Adrenal gland (tissue), 5 donors: ENCODE data around the gene PSMD2.

ENCODE experiments used
- POLR2A ChIP-seq, 2 donors: fragments of 450-650 bp; IDR thresholded peaks; one replicate each; pipeline ENCODE4 v1.6.1; 2017; ENCODE audit warnings: antibody characterized with exemption in 2 of 2, mild to moderate bottlenecking in 2 of 2, moderate library complexity in 1 of 2
- TF ChIP-seq, protein P1 (sequence below), 6 experiments: fragments of 450-650 bp in 4 of 6; fragments of 200-600 bp in 2 of 6; sonication (generic) in 1 of 6; IDR thresholded peaks; 1 replicate in 5 of 6; 2 replicates in 1 of 6; pipeline versions ENCODE4 v1.5.1 to v1.8.0; 2016 to 2021; ENCODE audit warnings: antibody characterized with exemption in 6 of 6, mild to moderate bottlenecking in 2 of 6, moderate library complexity in 1 of 6
- donor health status: DM: no; HTN: no; CAD: no.

DNA sequence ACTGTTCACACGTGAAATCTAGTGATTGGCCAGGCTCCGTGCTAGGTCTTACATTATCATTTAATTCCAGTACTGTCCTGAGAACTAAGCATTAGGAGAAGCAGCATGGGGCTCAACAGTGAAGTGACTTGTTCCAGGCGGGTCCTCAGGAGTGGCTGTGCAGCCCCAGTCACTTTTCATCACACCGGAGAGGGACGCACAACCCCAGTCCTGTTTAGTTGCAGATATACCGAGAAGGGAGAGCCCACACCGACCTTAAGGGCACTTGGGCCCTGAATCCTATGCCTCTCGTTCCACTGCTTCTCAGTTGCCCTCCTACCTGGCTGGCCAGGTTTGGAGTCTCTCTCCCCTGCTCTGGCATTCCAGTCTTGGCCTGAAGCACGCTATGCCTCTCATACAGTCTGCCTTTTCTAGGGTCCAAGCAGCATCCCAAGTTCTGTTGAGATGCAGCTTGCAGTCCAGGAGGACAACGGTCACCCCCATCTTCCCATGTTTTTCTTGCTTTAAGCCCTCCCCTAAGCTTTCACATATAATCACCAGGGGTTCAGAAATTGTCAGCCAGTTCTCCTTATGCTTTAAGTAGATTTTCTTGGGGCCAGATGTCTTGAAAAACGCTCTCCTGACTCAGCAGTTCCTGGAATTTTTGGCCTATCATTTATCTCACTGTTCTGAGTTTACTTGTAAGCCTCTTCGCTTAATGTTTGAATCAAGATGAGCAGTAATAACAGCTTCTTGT is 48.4 kb downstream of the PSMD2 start:
- TF ChIP-seq, protein P1, sequence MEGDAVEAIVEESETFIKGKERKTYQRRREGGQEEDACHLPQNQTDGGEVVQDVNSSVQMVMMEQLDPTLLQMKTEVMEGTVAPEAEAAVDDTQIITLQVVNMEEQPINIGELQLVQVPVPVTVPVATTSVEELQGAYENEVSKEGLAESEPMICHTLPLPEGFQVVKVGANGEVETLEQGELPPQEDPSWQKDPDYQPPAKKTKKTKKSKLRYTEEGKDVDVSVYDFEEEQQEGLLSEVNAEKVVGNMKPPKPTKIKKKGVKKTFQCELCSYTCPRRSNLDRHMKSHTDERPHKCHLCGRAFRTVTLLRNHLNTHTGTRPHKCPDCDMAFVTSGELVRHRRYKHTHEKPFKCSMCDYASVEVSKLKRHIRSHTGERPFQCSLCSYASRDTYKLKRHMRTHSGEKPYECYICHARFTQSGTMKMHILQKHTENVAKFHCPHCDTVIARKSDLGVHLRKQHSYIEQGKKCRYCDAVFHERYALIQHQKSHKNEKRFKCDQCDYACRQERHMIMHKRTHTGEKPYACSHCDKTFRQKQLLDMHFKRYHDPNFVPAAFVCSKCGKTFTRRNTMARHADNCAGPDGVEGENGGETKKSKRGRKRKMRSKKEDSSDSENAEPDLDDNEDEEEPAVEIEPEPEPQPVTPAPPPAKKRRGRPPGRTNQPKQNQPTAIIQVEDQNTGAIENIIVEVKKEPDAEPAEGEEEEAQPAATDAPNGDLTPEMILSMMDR (IDR thresholded peaks at IDR 0.05), result no peak
- TF ChIP-seq POLR2A (IDR thresholded peaks at IDR 0.05), result no peak
